Measurements from ENCODE around the gene CGB5.
"Not testable (repeated sequence)": the region's sequence is repeated elsewhere in the genome, so short reads cannot be mapped to it uniquely, and the experiment has no call there.

Gene CGB5

GRCh38 chr19:49073514-49074378 lies 30.1 kb downstream of the CGB5 start:
- H3K4me1 ChIP-seq (ENCODE audit: insufficient read depth, poor library complexity, severe bottlenecking) = peaks cover 3% of the 10 kb centered on the region
- H3K36me3 ChIP-seq (ENCODE audit: low read depth) = no peaks in the 10 kb centered on the region
- DNase-seq (ENCODE audit: low spot score) (no peak), ATAC-seq (ENCODE audit: low read depth) (peak; percentile 48)
- H3K9me3 ChIP-seq (ENCODE audit: severe bottlenecking) = no peaks in the 10 kb centered on the region
- no peak overlapping the region for H3K27ac ChIP-seq (ENCODE audit: poor library complexity, severe bottlenecking)
- peaks cover 34% of the 10 kb centered on the region for H3K27me3 ChIP-seq (ENCODE audit: insufficient read depth, poor library complexity, severe bottlenecking)
- TF ChIP-seq CTCF (IDR thresholded peaks at IDR 0.05; ENCODE audit: poor library complexity, severe bottlenecking) = no peak
- H3K4me3 ChIP-seq (ENCODE audit: severe bottlenecking) = no peak overlapping the region

GRCh38 chr19:49074869-49075268 lies 31.2 kb downstream of the CGB5 start:
- not testable (repeated sequence) for H3K4me1 ChIP-seq (ENCODE audit: insufficient read depth, poor library complexity, severe bottlenecking); DNase-seq (ENCODE audit: low spot score); H3K27ac ChIP-seq (ENCODE audit: poor library complexity, severe bottlenecking); H3K36me3 ChIP-seq (ENCODE audit: low read depth); H3K4me3 ChIP-seq (ENCODE audit: severe bottlenecking); ATAC-seq (ENCODE audit: low read depth); H3K9me3 ChIP-seq (ENCODE audit: severe bottlenecking)
- TF ChIP-seq CTCF (IDR thresholded peaks at IDR 0.05; ENCODE audit: poor library complexity, severe bottlenecking) = peak; percentile 74
- H3K27me3 ChIP-seq (ENCODE audit: insufficient read depth, poor library complexity, severe bottlenecking) = peaks cover 34% of the 10 kb centered on the region

GRCh38 chr19:49080392-49080791 lies 36.7 kb downstream of the CGB5 start:
- Histone ChIP-seq H3K9me3 (ENCODE audit: severe bottlenecking) (no peaks in the 10 kb centered on the region), H3K4me3 (ENCODE audit: severe bottlenecking) (no peak overlapping the region), H3K27ac (ENCODE audit: poor library complexity, severe bottlenecking) (no peak overlapping the region), H3K27me3 (ENCODE audit: insufficient read depth, poor library complexity, severe bottlenecking) (no peaks in the 10 kb centered on the region), H3K36me3 (ENCODE audit: low read depth) (no peaks in the 10 kb centered on the region), H3K4me1 (ENCODE audit: insufficient read depth, poor library complexity, severe bottlenecking) (no peaks in the 10 kb centered on the region)
- no peak for ATAC-seq (ENCODE audit: low read depth)
- no peak for DNase-seq (ENCODE audit: low spot score)
- TF ChIP-seq CTCF (IDR thresholded peaks at IDR 0.05; ENCODE audit: poor library complexity, severe bottlenecking) = no peak

GRCh38 chr19:49081273-49081672 lies 37.6 kb downstream of the CGB5 start:
- Histone ChIP-seq H3K4me3 (ENCODE audit: severe bottlenecking) (no peak overlapping the region), H3K9me3 (ENCODE audit: severe bottlenecking) (no peaks in the 10 kb centered on the region), H3K4me1 (ENCODE audit: insufficient read depth, poor library complexity, severe bottlenecking) (no peaks in the 10 kb centered on the region), H3K36me3 (ENCODE audit: low read depth) (peaks cover 2% of the 10 kb centered on the region), H3K27ac (ENCODE audit: poor library complexity, severe bottlenecking) (no peak overlapping the region), H3K27me3 (ENCODE audit: insufficient read depth, poor library complexity, severe bottlenecking) (no peaks in the 10 kb centered on the region)
- ATAC-seq (ENCODE audit: low read depth) (no peak), DNase-seq (ENCODE audit: low spot score) (no peak)
- TF ChIP-seq CTCF (IDR thresholded peaks at IDR 0.05; ENCODE audit: poor library complexity, severe bottlenecking) = no peak

All from RWPE2 (cell line).